C4-2B (cell line): ENCODE results near the gene SPINK13.

Experiments used
- CTCF ChIP-seq: fragments of 450-650 bp; conservative IDR thresholded peaks from 2 replicates; pipeline ENCODE4 v1.5.1; 2017; ENCODE audit warnings: mild to moderate bottlenecking
- ZFX ChIP-seq: fragments of 450-650 bp; IDR thresholded peaks from 2 replicates; pipeline ENCODE4 v1.6.1; 2017

- TF ChIP-seq CTCF, result no peak
- TF ChIP-seq ZFX, result no peak
Measured at GRCh38 chr5:148267962-148268361, 632 bp upstream of the SPINK13 start.
